ENCODE data around the gene PNLIP. TPM values are rescaled to one million over a fixed set of nuclear protein-coding genes. Genes with fewer than 3 reads are reported as not detected.

The PNLIP gene
- total and polyA plus RNA-seq, 9 of the 15 experiments (the other 6 are each of a cell fraction or from before 2014, with no cell fraction given), result 0.69 TPM; not detected in 8

GRCh38 chr10:116598329-116598728, 52.6 kb downstream of the PNLIP start:
- Histone ChIP-seq H3K4me1 (replicated peaks in 1 of 2; ENCODE audit: control insufficient read depth in 2 of 2, insufficient read depth in 2 of 2, low read length in 2 of 2) (no peaks in the 10 kb centered on the region), H3K4me3 (no peak overlapping the region), H2AFZ (ENCODE audit: low read depth, low read length) (no peak overlapping the region), H3K36me3 (ENCODE audit: control insufficient read depth, insufficient read depth, low read length) (no peaks in the 10 kb centered on the region), H4K20me1 (replicated peaks; ENCODE audit: control insufficient read depth, insufficient read depth, low read length) (no peaks in the 10 kb centered on the region), H3K4me2 (ENCODE audit: insufficient read depth, low read length) (no peak overlapping the region), H3K9ac (ENCODE audit: insufficient read depth in 1 of 2, low read depth in 2 of 2, low read length in 2 of 2) (no peak overlapping the region), H3K9me1 (ENCODE audit: control insufficient read depth, insufficient read depth, low read length) (no peaks in the 10 kb centered on the region), H3K27ac (ENCODE audit: extremely low read depth, low read depth, low read length) (no peak overlapping the region), H3K9me3 (replicated peaks; ENCODE audit: control insufficient read depth, insufficient read depth, low read depth, low read length) (no peaks in the 10 kb centered on the region), H3K79me2 (ENCODE audit: control insufficient read depth, insufficient read depth, low read length) (no peaks in the 10 kb centered on the region), H3K27me3 (ENCODE audit: control insufficient read depth in 2 of 2, insufficient read depth in 2 of 2, low read length in 2 of 2) (no peaks in the 10 kb centered on the region)
- BruUV-seq (replicated peaks), result no TSS peak
- ChIA-PET POLR2A (no interaction called here), CTCF (ENCODE audit: low intra/inter-chr PET ratio) (no interaction called here)
- FAIRE-seq, result no peak
- no peak for ATAC-seq
- DNase-seq (ENCODE audit: extremely low read depth in 1 of 4, low spot score in 3 of 4), result no peak
- intact Hi-C loops (cut with micrococcal nuclease) (no loop called here), in situ Hi-C loops (cut with MboI) (no loop called here)
- TF ChIP-seq SMARCE1 (IDR thresholded peaks at IDR 0.05) (no peak), RB1 (IDR thresholded peaks at IDR 0.05; ENCODE audit: low read depth) (no peak), SRSF9 (IDR thresholded peaks at IDR 0.05; ENCODE audit: borderline replicate concordance, low read depth, low read length) (no peak), NFYB (IDR thresholded peaks at IDR 0.05; ENCODE audit: extremely low read depth, insufficient read length) (no peak), GMEB1 (CRISPR knock-in tag; IDR thresholded peaks at IDR 0.05) (no peak), ELF2 (CRISPR knock-in tag; IDR thresholded peaks at IDR 0.05) (no peak), ZNF140 (CRISPR knock-in tag; IDR thresholded peaks at IDR 0.05) (no peak), CBX8 (IDR thresholded peaks at IDR 0.05; ENCODE audit: borderline replicate concordance, extremely low read depth, low read depth, low read length, poor library complexity, severe bottlenecking) (no peak)
- TF ChIP-seq, protein P1, sequence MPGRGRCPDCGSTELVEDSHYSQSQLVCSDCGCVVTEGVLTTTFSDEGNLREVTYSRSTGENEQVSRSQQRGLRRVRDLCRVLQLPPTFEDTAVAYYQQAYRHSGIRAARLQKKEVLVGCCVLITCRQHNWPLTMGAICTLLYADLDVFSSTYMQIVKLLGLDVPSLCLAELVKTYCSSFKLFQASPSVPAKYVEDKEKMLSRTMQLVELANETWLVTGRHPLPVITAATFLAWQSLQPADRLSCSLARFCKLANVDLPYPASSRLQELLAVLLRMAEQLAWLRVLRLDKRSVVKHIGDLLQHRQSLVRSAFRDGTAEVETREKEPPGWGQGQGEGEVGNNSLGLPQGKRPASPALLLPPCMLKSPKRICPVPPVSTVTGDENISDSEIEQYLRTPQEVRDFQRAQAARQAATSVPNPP (IDR thresholded peaks at IDR 0.05; ENCODE audit: borderline replicate concordance, insufficient read depth, insufficient read length), result no peak
